Tibial nerve (tissue), 4 donors: ENCODE measurements around the gene WDR45B.

Experiments
- CTCF ChIP-seq, 5 experiments: fragments of 200-600 bp in 3 of 5; fragments of 450-650 bp in 2 of 5; sonication (generic) in 3 of 5; IDR thresholded peaks; one replicate each; pipeline ENCODE4 v1.5.1; 2016 to 2019; ENCODE audit warnings: antibody characterized with exemption in 5 of 5, mild to moderate bottlenecking in 3 of 5, moderate library complexity in 2 of 5
- EP300 ChIP-seq, 2 donors: sonication (generic); formaldehyde crosslinking; IDR thresholded peaks; one replicate each; pipeline ENCODE4 v1.6.1; 2017; ENCODE audit warnings: antibody characterized with exemption in 2 of 2, mild to moderate bottlenecking in 1 of 2
- POLR2A ChIP-seq, 2 donors: fragments of 450-650 bp; IDR thresholded peaks; one replicate each; pipeline ENCODE4 v1.6.1; 2017; ENCODE audit warnings: antibody characterized with exemption in 2 of 2, mild to moderate bottlenecking in 2 of 2, moderate library complexity in 2 of 2

GRCh38 chr17:82599674-82600661 lies 48.3 kb downstream of the WDR45B start:
- no peak for TF ChIP-seq CTCF (IDR thresholded peaks at IDR 0.05)
- TF ChIP-seq POLR2A (IDR thresholded peaks at IDR 0.05) = no peak
- no peak for TF ChIP-seq EP300 (IDR thresholded peaks at IDR 0.05)
